IPS DF 6.9 (cell line): ENCODE data around the gene C17orf107.

Experiments
- DNase-seq: peaks from one replicate; pipeline ENCODE4 v3.0.0-alpha.2; 2013; ENCODE audit warnings: low read depth, low spot score
- H3K27ac ChIP-seq: one replicate; pipeline ENCODE4 v1.5.1; 2013; ENCODE audit warnings: low read length, control low read depth
- H3K27me3 ChIP-seq: 2 replicates; pipeline ENCODE4 v1.6.1; 2013; ENCODE audit warnings: mild to moderate bottlenecking, low read length; ENCODE audit not compliant: control insufficient read depth, insufficient read depth
- H3K36me3 ChIP-seq: 2 replicates; pipeline ENCODE4 v1.6.1; 2013; ENCODE audit warnings: low read length; ENCODE audit not compliant: control insufficient read depth, insufficient read depth
- H3K4me1 ChIP-seq: 2 replicates; pipeline ENCODE4 v1.6.1; 2013; ENCODE audit warnings: low read length; ENCODE audit not compliant: control insufficient read depth, insufficient read depth
- H3K4me3 ChIP-seq: 2 replicates; pipeline ENCODE4 v1.5.1; 2013; ENCODE audit warnings: mild to moderate bottlenecking, low read length
- H3K9me3 ChIP-seq: 2 replicates; pipeline ENCODE4 v1.6.1; 2013; ENCODE audit warnings: low read length, inconsistent platforms; ENCODE audit not compliant: control insufficient read depth, insufficient read depth
- WGBS: extraction: QIAGEN DNeasy Blood & Tissue Kit; methylation state at CpG from one replicate; pipeline ENCODE4 v1.1.7; 2013; ENCODE audit warnings: mixed read lengths, missing lambda C conversion rate; ENCODE audit not compliant: insufficient read length, insufficient coverage; 5-methylcytosine and 5-hydroxymethylcytosine counted together

C17orf107 gene

DNA sequence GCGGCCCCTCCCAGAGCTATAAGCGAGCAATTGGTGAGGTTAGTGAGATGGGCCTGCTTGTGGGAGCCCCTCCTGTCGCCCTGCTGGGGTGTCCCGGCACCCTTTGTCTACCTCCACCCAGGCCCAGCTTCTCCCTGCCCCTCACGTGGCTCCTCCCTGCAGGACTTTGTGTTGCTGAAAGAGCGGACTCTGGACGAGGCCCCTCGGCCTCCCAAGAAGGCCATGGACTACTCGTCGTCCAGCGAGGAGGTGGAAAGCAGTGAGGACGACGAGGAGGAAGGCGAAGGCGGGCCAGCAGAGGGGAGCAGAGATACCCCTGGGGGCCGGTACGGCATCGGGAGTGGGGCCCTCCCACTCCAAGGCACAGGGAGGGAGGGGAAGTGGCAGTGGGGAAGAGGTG is 6.1 kb upstream of the C17orf107 start:
- Histone ChIP-seq H3K36me3 (peaks cover 40% of the 10 kb centered on the region), H3K27me3 (no peaks in the 10 kb centered on the region), H3K4me3 (no peak overlapping the region), H3K9me3 (no peaks in the 10 kb centered on the region), H3K4me1 (no peaks in the 10 kb centered on the region), H3K27ac (no peak overlapping the region)
- WGBS = no CpG with 5 or more reads among the region's 18 CpGs
- DNase-seq = no peak

- Histone ChIP-seq H3K9me3 (no peaks in the 10 kb centered on the region), H3K27ac (no peak overlapping the region), H3K27me3 (no peaks in the 10 kb centered on the region), H3K36me3 (peaks cover 40% of the 10 kb centered on the region), H3K4me3 (no peak overlapping the region), H3K4me1 (no peaks in the 10 kb centered on the region)
- WGBS = no CpG with 5 or more reads among the region's 31 CpGs
- no peak for DNase-seq
Measured at GRCh38 chr17:4893721-4894560, 5.4 kb upstream of the C17orf107 start.

DNA sequence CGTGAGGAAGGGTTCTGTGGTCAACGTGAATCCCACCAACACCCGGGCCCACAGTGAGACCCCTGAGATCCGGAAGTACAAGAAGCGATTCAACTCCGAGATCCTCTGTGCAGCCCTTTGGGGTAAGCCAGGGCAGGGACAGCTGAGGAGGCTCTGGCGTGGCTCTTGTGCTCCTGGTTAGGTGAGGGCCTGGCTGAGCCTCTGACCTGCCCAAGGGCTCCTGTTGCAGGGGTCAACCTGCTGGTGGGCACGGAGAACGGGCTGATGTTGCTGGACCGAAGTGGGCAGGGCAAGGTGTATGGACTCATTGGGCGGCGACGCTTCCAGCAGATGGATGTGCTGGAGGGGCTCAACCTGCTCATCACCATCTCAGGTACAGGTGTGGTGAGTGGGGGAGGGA is 4.2 kb upstream of the C17orf107 start:
- H3K27ac ChIP-seq = no peak overlapping the region
- H3K4me3 ChIP-seq = no peak overlapping the region
- no peak for DNase-seq
- WGBS = no CpG with 5 or more reads among the region's 13 CpGs
- 0 out of 2 replicates have a peak, but pooled peaks cover under 1% of the 10 kb centered on the region for H3K4me1 ChIP-seq
- no peaks in the 10 kb centered on the region for H3K27me3 ChIP-seq
- H3K36me3 ChIP-seq = peaks cover 40% of the 10 kb centered on the region
- no peaks in the 10 kb centered on the region for H3K9me3 ChIP-seq

DNA sequence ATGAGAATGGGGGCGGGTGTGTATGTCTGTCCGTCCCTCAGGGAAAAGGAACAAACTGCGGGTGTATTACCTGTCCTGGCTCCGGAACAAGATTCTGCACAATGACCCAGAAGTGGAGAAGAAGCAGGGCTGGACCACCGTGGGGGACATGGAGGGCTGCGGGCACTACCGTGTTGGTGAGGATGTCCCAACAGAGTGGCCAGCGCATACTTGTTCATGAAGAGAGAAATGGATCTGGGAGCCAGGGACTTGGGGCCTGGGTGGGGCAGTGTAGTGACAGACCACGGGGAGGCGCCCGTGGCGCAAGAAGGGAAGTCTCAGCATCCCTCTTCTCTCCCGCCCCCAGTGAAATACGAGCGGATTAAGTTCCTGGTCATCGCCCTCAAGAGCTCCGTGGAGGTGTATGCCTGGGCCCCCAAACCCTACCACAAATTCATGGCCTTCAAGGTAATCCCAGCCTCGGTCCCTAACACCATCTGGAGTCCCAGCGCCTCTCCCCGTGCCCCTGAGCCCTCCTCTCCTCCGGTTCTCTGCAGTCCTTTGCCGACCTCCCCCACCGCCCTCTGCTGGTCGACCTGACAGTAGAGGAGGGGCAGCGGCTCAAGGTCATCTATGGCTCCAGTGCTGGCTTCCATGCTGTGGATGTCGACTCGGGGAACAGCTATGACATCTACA is 3.5 kb upstream of the C17orf107 start:
- peaks cover 33% of the 10 kb centered on the region for H3K36me3 ChIP-seq
- no peak for DNase-seq

GRCh38 chr17:4896332-4897197 is 2.8 kb upstream of the C17orf107 start:
- 0 out of 2 replicates have a peak, but pooled peaks cover 3% of the 10 kb centered on the region for H3K4me1 ChIP-seq
- DNase-seq = no peak
- no peak overlapping the region for H3K4me3 ChIP-seq
- H3K36me3 ChIP-seq = peaks cover 27% of the 10 kb centered on the region
- H3K27ac ChIP-seq = no peak overlapping the region
- no CpG with 5 or more reads among the region's 27 CpGs for WGBS
- H3K9me3 ChIP-seq = no peaks in the 10 kb centered on the region
- no peaks in the 10 kb centered on the region for H3K27me3 ChIP-seq

More for the DNA sequence above, 3.5 kb upstream of the C17orf107 start:
- WGBS = no CpG with 5 or more reads among the region's 27 CpGs
- no peak overlapping the region for H3K4me3 ChIP-seq
- no peaks in the 10 kb centered on the region for H3K9me3 ChIP-seq
- H3K27ac ChIP-seq = no peak overlapping the region
- 0 out of 2 replicates have a peak, but pooled peaks cover 3% of the 10 kb centered on the region for H3K4me1 ChIP-seq
- no peaks in the 10 kb centered on the region for H3K27me3 ChIP-seq

- Histone ChIP-seq H3K9me3 (no peaks in the 10 kb centered on the region), H3K4me1 (0 out of 2 replicates have a peak, but pooled peaks cover 3% of the 10 kb centered on the region), H3K27me3 (no peaks in the 10 kb centered on the region), H3K4me3 (no peak overlapping the region), H3K27ac (no peak overlapping the region), H3K36me3 (peaks cover 27% of the 10 kb centered on the region)
- DNase-seq = no peak
- WGBS = no CpG with 5 or more reads among the region's 10 CpGs
Measured at GRCh38 chr17:4897198-4897687, 2.1 kb upstream of the C17orf107 start.

DNA sequence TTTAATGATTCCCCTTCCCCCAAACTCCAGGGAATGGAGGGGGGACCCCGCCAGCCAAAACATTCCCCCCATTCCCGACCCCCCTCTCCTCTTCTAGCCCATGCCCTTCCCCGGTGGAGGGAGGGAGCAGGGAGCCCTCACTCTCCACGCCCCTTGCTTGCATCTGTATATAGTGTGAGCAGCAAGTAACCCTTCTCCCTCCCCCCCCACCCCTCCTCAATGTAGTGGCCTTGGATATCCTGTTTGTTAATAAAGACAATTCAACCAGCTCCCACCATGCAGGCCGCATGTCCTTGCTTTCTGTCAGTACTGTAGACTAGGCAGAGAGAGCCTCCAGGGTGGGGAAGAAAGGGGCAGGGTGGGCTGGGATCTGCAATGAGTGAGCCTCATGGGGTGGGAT is 1.6 kb upstream of the C17orf107 start:
- Histone ChIP-seq H3K27ac (no peak overlapping the region), H3K36me3 (peaks cover 23% of the 10 kb centered on the region), H3K4me3 (no peak overlapping the region), H3K9me3 (no peaks in the 10 kb centered on the region), H3K27me3 (no peaks in the 10 kb centered on the region), H3K4me1 (0 out of 2 replicates have a peak, but pooled peaks cover 3% of the 10 kb centered on the region)
- WGBS = no CpG with 5 or more reads among the region's 5 CpGs
- no peak for DNase-seq

DNA sequence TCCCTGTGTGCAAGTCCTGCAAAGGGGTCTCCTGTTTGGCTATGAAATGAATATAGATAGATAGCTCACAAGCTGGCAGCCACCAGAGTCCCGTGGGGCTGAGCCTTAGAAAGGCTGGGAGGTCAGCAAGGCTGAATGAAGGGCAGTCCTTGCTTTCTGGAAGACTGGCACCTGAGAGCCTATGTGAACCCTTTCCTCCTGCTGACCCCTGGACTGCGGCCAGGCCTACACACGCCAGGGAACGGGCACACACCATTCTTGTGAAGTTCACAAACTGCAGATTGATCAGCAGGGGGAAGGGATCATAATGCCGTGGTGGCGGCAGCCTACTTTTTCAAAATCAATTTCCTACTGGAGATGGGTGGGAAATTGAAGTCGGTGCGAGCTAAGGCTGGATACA is 985 bp upstream of the C17orf107 start:
- H3K4me1 ChIP-seq = 0 out of 2 replicates have a peak, but pooled peaks cover 3% of the 10 kb centered on the region
- no peak overlapping the region for H3K27ac ChIP-seq
- no peaks in the 10 kb centered on the region for H3K9me3 ChIP-seq
- H3K36me3 ChIP-seq = peaks cover 17% of the 10 kb centered on the region
- no peak for DNase-seq
- no CpG with 5 or more reads among the region's 8 CpGs for WGBS
- no peak overlapping the region for H3K4me3 ChIP-seq
- no peaks in the 10 kb centered on the region for H3K27me3 ChIP-seq

GRCh38 chr17:4898927-4899326 is 409 bp upstream of the C17orf107 start:
- Histone ChIP-seq H3K27me3 (no peaks in the 10 kb centered on the region), H3K9me3 (no peaks in the 10 kb centered on the region), H3K4me1 (0 out of 2 replicates have a peak, but pooled peaks cover 3% of the 10 kb centered on the region), H3K36me3 (peaks cover 12% of the 10 kb centered on the region), H3K4me3 (peak overlapping the region; percentile 38; the same call in 1 of the 2 replicates), H3K27ac (no peak overlapping the region)
- no peak for DNase-seq
- WGBS = no CpG with 5 or more reads among the region's 34 CpGs
